ENCODE measurements around the gene SCFD2. TPM values are rescaled to one million over a fixed set of nuclear protein-coding genes. Genes with fewer than 3 reads are reported as not detected.

SCFD2 gene
- total and polyA plus RNA-seq, 10 of the 15 experiments (the other 5 are each of a cell fraction or from before 2014, with no cell fraction given) = 4.8 to 37.6 (median 24.9) TPM

- no peak for FAIRE-seq
- Histone ChIP-seq H3K79me2 (ENCODE audit: control insufficient read depth, insufficient read depth, low read length) (no peaks in the 10 kb centered on the region), H2AFZ (ENCODE audit: control insufficient read depth, low read depth, low read length) (no peak overlapping the region), H4K20me1 (ENCODE audit: control insufficient read depth, insufficient read depth) (no peaks in the 10 kb centered on the region), H3K27me3 (replicated peaks in 1 of 2; ENCODE audit: control insufficient read depth in 2 of 2, insufficient read depth in 2 of 2, low read length in 1 of 2) (no peaks in the 10 kb centered on the region), H3K4me2 (ENCODE audit: control insufficient read depth, insufficient read depth) (no peak overlapping the region), H3K9ac (ENCODE audit: control insufficient read depth, insufficient read depth, low read length) (no peak overlapping the region), H3K9me3 (replicated peaks; ENCODE audit: control insufficient read depth, insufficient read depth, low read length) (no peaks in the 10 kb centered on the region; the same call in 2 of the 3 replicates), H3K27ac (ENCODE audit: control insufficient read depth, insufficient read depth) (no peak overlapping the region), H3K4me3 (no peak overlapping the region), H3K36me3 (ENCODE audit: control insufficient read depth in 2 of 2, insufficient read depth in 2 of 2, low read length in 1 of 2) (no peaks in the 10 kb centered on the region; a peak in 1 of 4 replicates), H3K4me1 (ENCODE audit: control insufficient read depth, insufficient read depth, low read length) (no peaks in the 10 kb centered on the region)
- ChIA-PET CTCF (interaction anchor here (1.2 to 1.3 kb wide), 2 partner anchors 14 to 482 kb away, joined by 3 to 4 read pairs; no protein-coding TSS in a partner anchor), RAD21 (ENCODE audit: unreplicated experiment) (no interaction called here), SMC1A (ENCODE audit: uncharacterized antibody, unreplicated experiment) (no interaction called here), POLR2A (interaction anchor here (0.6 kb wide), 1 partner anchor 207 kb away, joined by 5 read pairs; no protein-coding TSS in a partner anchor)
- intact Hi-C loops (cut with micrococcal nuclease; ENCODE audit: unreplicated experiment) = no loop called here
- ATAC-seq = no peak
- DNase-seq (ENCODE audit: low read depth, low spot score) = no peak
- in situ Hi-C loops (cut with MboI) = no loop called here
- BruUV-seq (replicated peaks) = no TSS peak
- TF ChIP-seq RCOR1 (conservative IDR thresholded peaks at IDR 0.05; ENCODE audit: low read depth, low read length) (no peak), SREBF2 (IDR thresholded peaks at IDR 0.05; ENCODE audit: low read length) (no peak), ZNF274 (IDR thresholded peaks at IDR 0.05; ENCODE audit: insufficient read depth, insufficient read length) (no peak), BMI1 (IDR thresholded peaks at IDR 0.05; ENCODE audit: borderline replicate concordance) (no peak), NFYA (IDR thresholded peaks at IDR 0.05; ENCODE audit: borderline replicate concordance, low read depth, low read length) (no peak), CBX3 (IDR thresholded peaks at IDR 0.05; ENCODE audit: borderline replicate concordance, low read depth) (no peak), RBBP5 (conservative IDR thresholded peaks at IDR 0.05) (no peak), MTA3 (IDR thresholded peaks at IDR 0.05; ENCODE audit: borderline replicate concordance, low read length) (no peak), KDM1A (IDR thresholded peaks at IDR 0.05; ENCODE audit: borderline replicate concordance) (no peak), BCL3 (IDR thresholded peaks at IDR 0.05; ENCODE audit: borderline replicate concordance, insufficient read depth, low read depth, low read length, poor library complexity, severe bottlenecking) (no peak), FOXM1 (IDR thresholded peaks at IDR 0.05; ENCODE audit: low read depth, low read length) (no peak), NFYB (IDR thresholded peaks at IDR 0.05; ENCODE audit: insufficient read depth, low read depth, low read length) (no peak), JUND (IDR thresholded peaks at IDR 0.05; ENCODE audit: low read depth, low read length) (no peak)
Observed at GRCh38 chr4:53322696-53323095, 43.2 kb downstream of the SCFD2 start.
